SK-N-SH (cell line): ENCODE data around the gene GALNTL6. TPM values are rescaled to one million over a fixed set of nuclear protein-coding genes. Genes with fewer than 3 reads are reported as not detected.

Experiments used
- CTCF ChIA-PET: fragments of 300-600, 350-600 bp; formaldehyde crosslinking; extraction: SDS; loops from one replicate; lab custom pipeline; 2021; lab: Yijun Ruan, JAX
- POLR2A ChIA-PET: fragments of 350-600 bp; sonication (Branson Sonifier 250); formaldehyde crosslinking; extraction: SDS; loops from one replicate; lab custom pipeline; 2020; ENCODE audit warnings: antibody characterized with exemption, inconsistent platforms; lab: Yijun Ruan, JAX
- DNase-seq: peaks from one replicate; pipeline ENCODE4 v3.0.0; 2012
- H2AFZ ChIP-seq: fragments of 200-600 bp; sonication (generic); 2 replicates; pipeline ENCODE4 v1.8.1; 2016; ENCODE audit warnings: antibody characterized with exemption, mild to moderate bottlenecking, low read depth
- H3F3A ChIP-seq: fragments of 200-600 bp; sonication (generic); replicated peaks from 2 replicates; pipeline ENCODE3; 2016; ENCODE audit warnings: antibody characterized with exemption, mild to moderate bottlenecking; ENCODE audit not compliant: insufficient read depth
- H3K27ac ChIP-seq, 2 experiments: fragments of 200-500 bp in 1 of 2; fragments of 200-600 bp in 1 of 2; sonication (Bioruptor generic) in 1 of 2; sonication (generic), shearing (Covaris generic) in 1 of 2; 2 replicates each; pipeline versions ENCODE4 v1.5.1 to v1.6.1; 2014 to 2016; ENCODE audit warnings: low read depth in 2 of 2, inconsistent platforms in 1 of 2, low read length in 1 of 2, mild to moderate bottlenecking in 1 of 2, mixed read lengths in 1 of 2
- H3K27me3 ChIP-seq: fragments of 200-600 bp; sonication (generic), shearing (Covaris generic); 2 replicates; pipeline ENCODE4 v1.6.1; 2016; ENCODE audit warnings: mixed run types; ENCODE audit not compliant: insufficient read depth
- H3K36me3 ChIP-seq, 2 experiments: fragments of 200-500 bp in 1 of 2; fragments of 200-600 bp in 1 of 2; sonication (Bioruptor generic) in 1 of 2; sonication (generic) in 1 of 2; replicated peaks in 1 of 2; 2 replicates each; pipeline versions ENCODE3 to v1.5.1; 2014 to 2016; ENCODE audit warnings: low read length in 1 of 2, mild to moderate bottlenecking in 1 of 2; ENCODE audit not compliant: insufficient read depth in 2 of 2, control insufficient read depth in 1 of 2
- H3K4me1 ChIP-seq, 2 experiments: fragments of 200-500 bp in 1 of 2; fragments of 200-600 bp in 1 of 2; sonication (Bioruptor generic) in 1 of 2; sonication (generic), shearing (Covaris generic) in 1 of 2; 2 replicates each; pipeline versions ENCODE4 v1.5.1 to v1.6.1; 2014 to 2016; ENCODE audit warnings: low read depth in 1 of 2, low read length in 1 of 2, mixed run types in 1 of 2; ENCODE audit not compliant: insufficient read depth in 2 of 2, control insufficient read depth in 1 of 2
- H3K4me2 ChIP-seq: fragments of 200-600 bp; sonication (generic), shearing (Covaris generic); 2 replicates; pipeline ENCODE4 v1.6.1; 2017; ENCODE audit warnings: mixed run types
- H3K4me3 ChIP-seq, 2 experiments: fragments of 200-500 bp in 1 of 2; fragments of 200-600 bp in 1 of 2; sonication (Bioruptor generic) in 1 of 2; sonication (generic), shearing (Covaris generic) in 1 of 2; 2 replicates each; pipeline versions ENCODE4 v1.5.1 to v1.8.1; 2014 to 2016; ENCODE audit warnings: low read depth in 2 of 2, inconsistent platforms in 1 of 2, low read length in 1 of 2, mild to moderate bottlenecking in 1 of 2, mixed read lengths in 1 of 2, moderate library complexity in 1 of 2
- H3K79me2 ChIP-seq: fragments of 200-600 bp; sonication (generic); 2 replicates; pipeline ENCODE4 v1.8.1; 2017; ENCODE audit warnings: mild to moderate bottlenecking; ENCODE audit not compliant: insufficient read depth
- H3K9ac ChIP-seq: fragments of 200-600 bp; sonication (generic); 2 replicates; pipeline ENCODE4 v1.6.1; 2017; ENCODE audit warnings: mixed run types
- H3K9me2 ChIP-seq: fragments of 200-600 bp; sonication (generic); 2 replicates; pipeline ENCODE4 v1.6.1; 2017; ENCODE audit warnings: mixed run types
- H3K9me3 ChIP-seq: fragments of 200-600 bp; sonication (generic); 2 replicates; pipeline ENCODE4 v1.6.1; 2017; ENCODE audit warnings: mixed run types, mild to moderate bottlenecking, moderate library complexity
- H4K20me1 ChIP-seq: fragments of 200-600 bp; sonication (generic); 2 replicates; pipeline ENCODE4 v1.6.1; 2017; ENCODE audit warnings: mild to moderate bottlenecking, mixed run types; ENCODE audit not compliant: insufficient read depth
- ELF1 ChIP-seq: IDR thresholded peaks from 2 replicates; pipeline ENCODE4 v1.4.0; 2012
- EP300 ChIP-seq, 2 experiments: IDR thresholded peaks; 2 replicates each; pipeline versions ENCODE4 v1.4.0 to v1.6.1; 2012; ENCODE audit warnings: borderline replicate concordance in 1 of 2, low read depth in 1 of 2, low read length in 1 of 2
- EZH2phosphoT487 ChIP-seq: fragments of 200-600 bp; sonication (generic); IDR thresholded peaks from 2 replicates; pipeline ENCODE4 v1.6.1; 2017; ENCODE audit warnings: low read depth, mixed run types, mild to moderate bottlenecking, antibody characterized with exemption, moderate library complexity, borderline replicate concordance
- FOSL2 ChIP-seq: IDR thresholded peaks from 2 replicates; pipeline ENCODE4 v1.4.0; 2012; ENCODE audit warnings: low read depth, mild to moderate bottlenecking, moderate library complexity, borderline replicate concordance
- FOXJ3 ChIP-seq: sonication (generic); formaldehyde crosslinking; IDR thresholded peaks from 2 replicates; pipeline ENCODE4 v1.5.1; 2020; ENCODE audit warnings: mild to moderate bottlenecking, missing genetic modification reagents
- FOXM1 ChIP-seq: IDR thresholded peaks from 2 replicates; pipeline ENCODE4 v1.4.0; 2012; ENCODE audit warnings: low read depth, mild to moderate bottlenecking
- MXI1 ChIP-seq: IDR thresholded peaks from 2 replicates; pipeline ENCODE4 v1.6.1; 2012; ENCODE audit warnings: mild to moderate bottlenecking, low read depth, low read length, improper control_type of control experiment
- NFIC ChIP-seq: IDR thresholded peaks from 2 replicates; pipeline ENCODE4 v1.4.0; 2012; ENCODE audit warnings: borderline replicate concordance
- NRF1 ChIP-seq: IDR thresholded peaks from 2 replicates; pipeline ENCODE4 v1.6.1; 2012; ENCODE audit warnings: low read depth, mild to moderate bottlenecking, low read length
- RAD21 ChIP-seq: IDR thresholded peaks from 2 replicates; pipeline ENCODE4 v1.6.1; 2012; ENCODE audit warnings: mild to moderate bottlenecking, low read length
- RCOR1 ChIP-seq: fragments of 150-350 bp; IDR thresholded peaks from 2 replicates; pipeline ENCODE4 v1.6.1; 2017; ENCODE audit warnings: antibody characterized with exemption, low read length
- RFX5 ChIP-seq: IDR thresholded peaks from 2 replicates; pipeline ENCODE4 v1.6.1; 2012; ENCODE audit warnings: mild to moderate bottlenecking, improper control_type of control experiment, low read length
- SIN3A ChIP-seq: IDR thresholded peaks from 2 replicates; pipeline ENCODE4 v1.6.1; 2012; ENCODE audit warnings: low read depth, mild to moderate bottlenecking, low read length, moderate library complexity, borderline replicate concordance
- TAF1 ChIP-seq: IDR thresholded peaks from 2 replicates; pipeline ENCODE4 v1.6.1; 2012; ENCODE audit warnings: low read depth, mild to moderate bottlenecking, low read length, moderate library complexity, borderline replicate concordance
- WGBS: methylation state at CpG from one replicate; pipeline ENCODE4 v1.1.6; 2017; ENCODE audit warnings: low lambda C conversion rate; 5-methylcytosine and 5-hydroxymethylcytosine counted together
- polyA plus RNA-seq, 3 experiments: library from polyadenylated mRNA; depleted of rRNA; stranded (reverse); fragments of >200 nt; gene quantifications; 2 replicates each; pipeline ENCODE4 v1.2.3, GENCODE V29; 2012
- TF ChIP-seq, protein P1 (sequence below): IDR thresholded peaks from 2 replicates; pipeline ENCODE4; 2012
- TF ChIP-seq, protein P2 (sequence below): fragments of 150-350 bp; IDR thresholded peaks from 2 replicates; pipeline ENCODE4 v1.6.1; 2016; ENCODE audit warnings: mild to moderate bottlenecking, low read depth, low read length
- TF ChIP-seq, protein P3 (sequence below): fragments of 150-350 bp; IDR thresholded peaks from 2 replicates; pipeline ENCODE4 v1.6.1; 2017; ENCODE audit warnings: antibody characterized with exemption, low read length, low read depth, borderline replicate concordance
- TF ChIP-seq, protein P4 (sequence below): IDR thresholded peaks from 2 replicates; pipeline ENCODE4 v1.4.0; 2012; ENCODE audit warnings: low read depth

GALNTL6 gene
- polyA plus RNA-seq, 1 of the 3 experiments (the other 2 are of a cell fraction): 0.07 TPM

DNA sequence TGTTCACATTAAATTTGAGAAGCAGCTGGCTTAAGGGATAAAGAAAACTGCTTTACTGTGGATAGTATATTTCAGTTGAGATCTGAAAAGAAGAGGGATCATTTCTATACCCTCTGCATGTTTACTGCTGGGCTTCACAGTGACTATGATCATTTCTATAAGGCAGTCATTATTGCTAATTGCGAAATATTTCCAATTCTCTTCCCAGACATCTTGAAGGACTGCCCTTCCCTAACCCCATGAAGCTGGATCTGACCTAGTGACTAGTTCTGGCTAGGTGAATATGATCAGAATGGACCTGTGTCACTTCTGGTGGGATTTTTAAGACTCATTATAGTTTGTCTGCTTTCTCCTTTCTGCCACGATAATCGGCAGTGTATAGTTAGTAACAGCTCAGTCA, 848.9 kb downstream of the GALNTL6 start:
- POLR2A ChIA-PET: no interaction called here
- CTCF ChIA-PET: no interaction called here
- Histone ChIP-seq H3K4me3 (no peak overlapping the region), H3K9me2 (no peaks in the 10 kb centered on the region), H3K9ac (no peak overlapping the region), H3K36me3 (no peaks in the 10 kb centered on the region), H2AFZ (no peak overlapping the region), H3K27ac (no peak overlapping the region), H3F3A (no peaks in the 10 kb centered on the region), H3K9me3 (no peaks in the 10 kb centered on the region), H3K27me3 (no peaks in the 10 kb centered on the region), H4K20me1 (no peaks in the 10 kb centered on the region), H3K4me2 (no peak overlapping the region), H3K79me2 (no peaks in the 10 kb centered on the region), H3K4me1 (no peaks in the 10 kb centered on the region)
- TF ChIP-seq, protein P1, sequence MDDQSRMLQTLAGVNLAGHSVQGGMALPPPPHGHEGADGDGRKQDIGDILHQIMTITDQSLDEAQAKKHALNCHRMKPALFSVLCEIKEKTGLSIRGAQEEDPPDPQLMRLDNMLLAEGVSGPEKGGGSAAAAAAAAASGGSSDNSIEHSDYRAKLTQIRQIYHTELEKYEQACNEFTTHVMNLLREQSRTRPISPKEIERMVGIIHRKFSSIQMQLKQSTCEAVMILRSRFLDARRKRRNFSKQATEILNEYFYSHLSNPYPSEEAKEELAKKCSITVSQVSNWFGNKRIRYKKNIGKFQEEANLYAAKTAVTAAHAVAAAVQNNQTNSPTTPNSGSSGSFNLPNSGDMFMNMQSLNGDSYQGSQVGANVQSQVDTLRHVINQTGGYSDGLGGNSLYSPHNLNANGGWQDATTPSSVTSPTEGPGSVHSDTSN: no peak
- TF ChIP-seq FOSL2 (no peak), SIN3A (no peak), NFIC (no peak), MXI1 (no peak)
- TF ChIP-seq, protein P2, sequence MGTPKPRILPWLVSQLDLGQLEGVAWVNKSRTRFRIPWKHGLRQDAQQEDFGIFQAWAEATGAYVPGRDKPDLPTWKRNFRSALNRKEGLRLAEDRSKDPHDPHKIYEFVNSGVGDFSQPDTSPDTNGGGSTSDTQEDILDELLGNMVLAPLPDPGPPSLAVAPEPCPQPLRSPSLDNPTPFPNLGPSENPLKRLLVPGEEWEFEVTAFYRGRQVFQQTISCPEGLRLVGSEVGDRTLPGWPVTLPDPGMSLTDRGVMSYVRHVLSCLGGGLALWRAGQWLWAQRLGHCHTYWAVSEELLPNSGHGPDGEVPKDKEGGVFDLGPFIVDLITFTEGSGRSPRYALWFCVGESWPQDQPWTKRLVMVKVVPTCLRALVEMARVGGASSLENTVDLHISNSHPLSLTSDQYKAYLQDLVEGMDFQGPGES: no peak
- DNase-seq: no peak
- 69% methylated on average over 3 of the region's 3 CpGs for WGBS

DNA sequence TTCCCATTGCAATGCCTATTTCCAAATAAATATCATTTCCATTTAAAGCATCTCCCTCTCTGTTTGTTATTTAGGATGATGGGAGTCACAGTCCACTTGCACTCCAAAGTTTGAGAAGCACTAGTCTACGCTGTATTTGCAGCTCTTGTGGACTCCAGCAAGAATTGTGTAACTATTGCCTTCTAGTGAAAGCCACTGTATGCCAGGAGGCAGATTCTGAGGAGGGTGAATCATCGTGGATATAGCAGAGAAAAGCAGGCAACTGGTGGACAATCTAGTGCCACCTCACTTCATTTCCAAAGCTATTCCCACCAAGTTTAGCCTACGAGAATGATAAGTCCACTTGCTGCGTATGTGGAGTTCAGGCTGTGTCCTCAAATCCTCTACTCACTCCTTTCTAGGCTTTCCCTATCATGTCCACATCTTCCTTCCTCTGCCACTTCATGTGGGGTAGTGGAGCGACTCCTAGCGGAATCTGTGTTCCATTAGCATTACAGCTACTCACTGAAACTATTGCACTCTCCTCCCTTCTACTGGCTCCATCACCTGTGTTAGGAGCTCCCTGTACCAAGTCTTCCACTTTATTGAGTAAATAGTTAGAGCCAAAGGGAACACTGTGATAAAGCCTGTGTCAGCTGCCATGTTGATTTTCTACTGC, 853.6 kb downstream of the GALNTL6 start:
- Histone ChIP-seq H2AFZ (no peak overlapping the region), H3K79me2 (no peaks in the 10 kb centered on the region), H3F3A (no peaks in the 10 kb centered on the region), H4K20me1 (no peaks in the 10 kb centered on the region), H3K36me3 (no peaks in the 10 kb centered on the region), H3K9me2 (no peaks in the 10 kb centered on the region), H3K27ac (no peak overlapping the region), H3K9ac (no peak overlapping the region), H3K9me3 (no peaks in the 10 kb centered on the region), H3K27me3 (no peaks in the 10 kb centered on the region), H3K4me2 (no peak overlapping the region), H3K4me3 (no peak overlapping the region), H3K4me1 (no peaks in the 10 kb centered on the region)
- DNase-seq: no peak
- 39% methylated on average over 6 of the region's 6 CpGs for WGBS
- TF ChIP-seq RCOR1 (no peak), NFIC (no peak), RAD21 (peak; percentile 36)
- ChIA-PET POLR2A (no interaction called here), CTCF (no interaction called here)

DNA sequence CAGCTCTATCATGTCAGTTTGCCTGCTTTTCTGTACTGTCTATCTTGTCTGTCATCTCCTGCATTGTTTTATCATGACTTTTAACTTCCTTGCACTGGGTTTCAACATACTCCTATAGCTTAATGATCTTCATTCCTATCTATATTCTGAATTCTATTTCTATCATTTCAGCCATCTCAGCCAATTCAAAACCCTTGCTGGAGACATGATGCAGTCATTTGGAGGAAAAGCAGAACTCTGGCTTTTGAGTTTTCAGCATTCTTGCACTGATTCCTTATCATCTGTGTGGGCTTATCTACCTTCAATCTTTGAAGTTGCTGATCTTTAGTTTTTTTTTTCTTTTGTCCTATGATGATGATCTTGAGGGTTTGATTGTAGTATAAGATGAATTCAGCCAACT, 861.6 kb downstream of the GALNTL6 start:
- Histone ChIP-seq H3K4me2 (no peak overlapping the region), H2AFZ (no peak overlapping the region), H3K9me3 (no peaks in the 10 kb centered on the region), H3K4me1 (no peaks in the 10 kb centered on the region), H3K27ac (no peak overlapping the region), H3F3A (no peaks in the 10 kb centered on the region), H3K79me2 (no peaks in the 10 kb centered on the region), H4K20me1 (no peaks in the 10 kb centered on the region), H3K36me3 (no peaks in the 10 kb centered on the region), H3K9ac (no peak overlapping the region), H3K9me2 (no peaks in the 10 kb centered on the region), H3K4me3 (no peak overlapping the region), H3K27me3 (no peaks in the 10 kb centered on the region)
- ChIA-PET POLR2A (no interaction called here), CTCF (no interaction called here)
- TF ChIP-seq TAF1 (no peak), ELF1 (no peak), EP300 (IDR thresholded peaks at IDR 0.05; ENCODE audit: borderline replicate concordance in 1 of 2, low read depth in 1 of 2, low read length in 1 of 2) (no peak), FOXM1 (no peak), NRF1 (no peak), RFX5 (no peak), RCOR1 (no peak), SIN3A (no peak), EZH2phosphoT487 (no peak), RAD21 (no peak), FOXJ3 (CRISPR knock-in tag) (no peak)
- TF ChIP-seq, protein P3, sequence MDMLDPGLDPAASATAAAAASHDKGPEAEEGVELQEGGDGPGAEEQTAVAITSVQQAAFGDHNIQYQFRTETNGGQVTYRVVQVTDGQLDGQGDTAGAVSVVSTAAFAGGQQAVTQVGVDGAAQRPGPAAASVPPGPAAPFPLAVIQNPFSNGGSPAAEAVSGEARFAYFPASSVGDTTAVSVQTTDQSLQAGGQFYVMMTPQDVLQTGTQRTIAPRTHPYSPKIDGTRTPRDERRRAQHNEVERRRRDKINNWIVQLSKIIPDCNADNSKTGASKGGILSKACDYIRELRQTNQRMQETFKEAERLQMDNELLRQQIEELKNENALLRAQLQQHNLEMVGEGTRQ: no peak
- TF ChIP-seq, protein P1: no peak
- TF ChIP-seq, protein P4, sequence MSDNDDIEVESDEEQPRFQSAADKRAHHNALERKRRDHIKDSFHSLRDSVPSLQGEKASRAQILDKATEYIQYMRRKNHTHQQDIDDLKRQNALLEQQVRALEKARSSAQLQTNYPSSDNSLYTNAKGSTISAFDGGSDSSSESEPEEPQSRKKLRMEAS: no peak
- DNase-seq: no peak
